HepG2 (cell line): ENCODE results near the gene NPBWR2. TPM values are rescaled to one million over a fixed set of nuclear protein-coding genes. Genes with fewer than 3 reads are reported as not detected.
A peak's percentile ranks its signal among the peaks of the same experiment; 100 is the strongest.

Experiments used
- GPN1 ChIP-seq: sonication (generic); formaldehyde crosslinking; IDR thresholded peaks from 2 replicates; pipeline ENCODE4 v1.5.1; 2020; ENCODE audit warnings: missing genetic modification reagents, borderline replicate concordance
- HMGXB4 ChIP-seq, 2 experiments: sonication (generic) in 1 of 2; formaldehyde crosslinking in 1 of 2; IDR thresholded peaks; 2 replicates each; pipeline versions ENCODE4 v1.4.0 to v1.6.1; 2018 to 2020; ENCODE audit warnings: missing genetic modification reagents in 2 of 2, borderline replicate concordance in 1 of 2, low read depth in 1 of 2, mild to moderate bottlenecking in 1 of 2, missing biosample characterization in 1 of 2
- LRRFIP1 ChIP-seq: sonication (generic); formaldehyde crosslinking; conservative IDR thresholded peaks from 2 replicates; pipeline ENCODE4 v1.4.0; 2020; ENCODE audit warnings: missing genetic modification reagents
- NFIB ChIP-seq: sonication (generic); formaldehyde crosslinking; IDR thresholded peaks from 2 replicates; pipeline ENCODE4 v1.9.0; 2021; ENCODE audit warnings: missing genetic modification reagents, mild to moderate bottlenecking, borderline replicate concordance
- NR2C2 ChIP-seq: sonication (generic); formaldehyde crosslinking; IDR thresholded peaks from 2 replicates; pipeline ENCODE4 v1.4.0; 2020; ENCODE audit warnings: missing genetic modification reagents, mild to moderate bottlenecking, moderate library complexity, borderline replicate concordance
- SNAPC4 ChIP-seq: sonication (generic); formaldehyde crosslinking; IDR thresholded peaks from 2 replicates; pipeline ENCODE4 v1.4.0; 2020; ENCODE audit warnings: mild to moderate bottlenecking, missing genetic modification reagents
- YY1 ChIP-seq: IDR thresholded peaks from 2 replicates; pipeline ENCODE4 v1.6.1; 2011; ENCODE audit warnings: low read length, low read depth, moderate library complexity, mild to moderate bottlenecking; ENCODE audit not compliant: insufficient read depth, insufficient replicate concordance
- ZFP36 ChIP-seq: fragments of 150-350 bp; IDR thresholded peaks from 2 replicates; pipeline ENCODE4 v1.6.1; 2018; ENCODE audit warnings: borderline replicate concordance, low read length, low read depth; ENCODE audit not compliant: partially characterized antibody
- ZFX ChIP-seq: sonication (generic); formaldehyde crosslinking; IDR thresholded peaks from 2 replicates; pipeline ENCODE4 v1.4.0; 2020; ENCODE audit warnings: mild to moderate bottlenecking, low read depth, missing genetic modification reagents, moderate library complexity
- ZNF563 ChIP-seq: sonication (generic); formaldehyde crosslinking; IDR thresholded peaks from 2 replicates; pipeline ENCODE4 v1.8.0; 2022; ENCODE audit warnings: mild to moderate bottlenecking, moderate library complexity, missing genetic modification reagents
- ZNF569 ChIP-seq: sonication (generic); formaldehyde crosslinking; IDR thresholded peaks from 2 replicates; pipeline ENCODE4 v1.5.0; 2020; ENCODE audit warnings: mild to moderate bottlenecking, missing genetic modification reagents, moderate library complexity, borderline replicate concordance
- polyA plus RNA-seq, 8 experiments: library from polyadenylated mRNA; depleted of rRNA in 3 of 8; stranded (reverse) in 7 of 8; unstranded in 1 of 8; fragments of >200 nt; fragmentation: Illumina TruSeq in 4 of 8; extraction: Trizol in 4 of 8; gene quantifications; 2 replicates each; pipeline versions ENCODE4 v1.2.1 to v1.2.3, GENCODE V29; 2011 to 2016; ENCODE audit warnings: low read depth in 4 of 8, missing spikeins in 1 of 8, mixed read lengths in 1 of 8; ENCODE audit not compliant: insufficient read depth in 1 of 8
- total RNA-seq, 5 experiments: library from RNA; depleted of rRNA; stranded (reverse); fragments of >200 nt; fragmentation: Illumina TruSeq; extraction: Trizol; gene quantifications; 2 replicates each; pipeline ENCODE4 v1.2.3, GENCODE V29; 2016; ENCODE audit warnings: low read depth in 1 of 5
- TF ChIP-seq, protein P1 (sequence below): sonication (generic); formaldehyde crosslinking; IDR thresholded peaks from 2 replicates; pipeline ENCODE4 v1.5.0; 2020; ENCODE audit warnings: mild to moderate bottlenecking, missing genetic modification reagents
- TF ChIP-seq, protein P2 (sequence below): sonication (generic); formaldehyde crosslinking; conservative IDR thresholded peaks from 2 replicates; pipeline ENCODE4 v1.8.0; 2022; ENCODE audit warnings: missing genetic modification reagents

NPBWR2 gene
- total and polyA plus RNA-seq, 2 of the 13 experiments (the other 11 are each of a cell fraction or from before 2014, with no cell fraction given): not detected

DNA sequence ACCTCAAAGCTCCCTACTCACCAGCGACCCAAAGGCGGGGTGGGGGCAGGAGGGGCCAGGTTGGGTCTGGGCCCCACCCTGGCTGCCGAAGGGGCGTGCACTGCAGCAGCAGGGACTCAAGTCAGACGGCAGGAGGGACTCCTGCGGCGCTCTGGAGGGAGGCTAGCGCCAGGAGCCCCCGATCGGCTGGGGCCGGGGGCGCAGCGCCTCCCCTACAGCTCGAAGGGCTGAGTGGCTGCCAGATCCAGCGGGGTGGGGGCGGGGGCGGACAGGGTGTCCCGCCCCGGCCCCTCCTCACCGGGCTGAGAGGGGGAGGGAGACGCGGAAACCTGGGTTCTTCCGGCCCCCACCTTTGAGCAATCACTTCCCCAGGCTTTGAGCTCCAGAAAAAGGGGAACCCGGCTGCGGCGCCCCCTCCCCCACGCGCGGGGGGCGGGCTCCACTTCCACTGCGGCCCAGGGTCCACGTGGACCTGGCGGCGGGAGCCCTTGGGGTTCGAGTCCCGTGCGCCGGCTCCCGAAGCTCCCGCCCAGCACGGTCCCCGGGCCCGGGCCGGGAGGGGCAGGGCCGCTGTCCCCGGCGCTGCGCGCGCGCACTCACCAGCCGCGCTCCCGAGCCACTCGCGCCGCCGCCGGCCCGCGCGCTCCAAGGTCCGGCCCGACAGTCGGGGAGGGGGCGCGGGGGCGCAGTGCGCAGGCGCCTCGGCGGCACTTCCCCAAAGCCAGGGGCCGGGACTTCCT, 27.9 kb downstream of the NPBWR2 start, which contains the start of gene RGS19 (continued):
- TF ChIP-seq ZNF569 (CRISPR knock-in tag) (no peak), NFIB (CRISPR knock-in tag) (no peak), ZNF563 (CRISPR knock-in tag) (peak; percentile 66), SNAPC4 (CRISPR knock-in tag) (peak; percentile 2; the same call in 1 of the 2 replicates), YY1 (no peak), GPN1 (CRISPR knock-in tag) (no peak), LRRFIP1 (CRISPR knock-in tag) (no peak), NR2C2 (no peak), HMGXB4 (CRISPR knock-in tag; IDR thresholded peaks at IDR 0.05; ENCODE audit: borderline replicate concordance in 1 of 2, low read depth in 1 of 2) (peak in 1 of 2 experiments; percentile 65; a peak in 3 of 4 replicates), ZFP36 (no peak), ZFX (CRISPR knock-in tag) (peak; percentile 48; the same call in 1 of the 2 replicates)
- TF ChIP-seq, protein P1, sequence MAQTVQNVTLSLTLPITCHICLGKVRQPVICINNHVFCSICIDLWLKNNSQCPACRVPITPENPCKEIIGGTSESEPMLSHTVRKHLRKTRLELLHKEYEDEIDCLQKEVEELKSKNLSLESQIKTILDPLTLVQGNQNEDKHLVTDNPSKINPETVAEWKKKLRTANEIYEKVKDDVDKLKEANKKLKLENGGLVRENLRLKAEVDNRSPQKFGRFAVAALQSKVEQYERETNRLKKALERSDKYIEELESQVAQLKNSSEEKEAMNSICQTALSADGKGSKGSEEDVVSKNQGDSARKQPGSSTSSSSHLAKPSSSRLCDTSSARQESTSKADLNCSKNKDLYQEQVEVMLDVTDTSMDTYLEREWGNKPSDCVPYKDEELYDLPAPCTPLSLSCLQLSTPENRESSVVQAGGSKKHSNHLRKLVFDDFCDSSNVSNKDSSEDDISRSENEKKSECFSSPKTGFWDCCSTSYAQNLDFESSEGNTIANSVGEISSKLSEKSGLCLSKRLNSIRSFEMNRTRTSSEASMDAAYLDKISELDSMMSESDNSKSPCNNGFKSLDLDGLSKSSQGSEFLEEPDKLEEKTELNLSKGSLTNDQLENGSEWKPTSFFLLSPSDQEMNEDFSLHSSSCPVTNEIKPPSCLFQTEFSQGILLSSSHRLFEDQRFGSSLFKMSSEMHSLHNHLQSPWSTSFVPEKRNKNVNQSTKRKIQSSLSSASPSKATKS (CRISPR knock-in tag): no peak
- TF ChIP-seq, protein P2, sequence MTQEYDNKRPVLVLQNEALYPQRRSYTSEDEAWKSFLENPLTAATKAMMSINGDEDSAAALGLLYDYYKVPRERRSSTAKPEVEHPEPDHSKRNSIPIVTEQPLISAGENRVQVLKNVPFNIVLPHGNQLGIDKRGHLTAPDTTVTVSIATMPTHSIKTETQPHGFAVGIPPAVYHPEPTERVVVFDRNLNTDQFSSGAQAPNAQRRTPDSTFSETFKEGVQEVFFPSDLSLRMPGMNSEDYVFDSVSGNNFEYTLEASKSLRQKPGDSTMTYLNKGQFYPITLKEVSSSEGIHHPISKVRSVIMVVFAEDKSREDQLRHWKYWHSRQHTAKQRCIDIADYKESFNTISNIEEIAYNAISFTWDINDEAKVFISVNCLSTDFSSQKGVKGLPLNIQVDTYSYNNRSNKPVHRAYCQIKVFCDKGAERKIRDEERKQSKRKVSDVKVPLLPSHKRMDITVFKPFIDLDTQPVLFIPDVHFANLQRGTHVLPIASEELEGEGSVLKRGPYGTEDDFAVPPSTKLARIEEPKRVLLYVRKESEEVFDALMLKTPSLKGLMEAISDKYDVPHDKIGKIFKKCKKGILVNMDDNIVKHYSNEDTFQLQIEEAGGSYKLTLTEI (CRISPR knock-in tag): no peak
